Measurements from ENCODE around the gene KIAA1671.

DNA sequence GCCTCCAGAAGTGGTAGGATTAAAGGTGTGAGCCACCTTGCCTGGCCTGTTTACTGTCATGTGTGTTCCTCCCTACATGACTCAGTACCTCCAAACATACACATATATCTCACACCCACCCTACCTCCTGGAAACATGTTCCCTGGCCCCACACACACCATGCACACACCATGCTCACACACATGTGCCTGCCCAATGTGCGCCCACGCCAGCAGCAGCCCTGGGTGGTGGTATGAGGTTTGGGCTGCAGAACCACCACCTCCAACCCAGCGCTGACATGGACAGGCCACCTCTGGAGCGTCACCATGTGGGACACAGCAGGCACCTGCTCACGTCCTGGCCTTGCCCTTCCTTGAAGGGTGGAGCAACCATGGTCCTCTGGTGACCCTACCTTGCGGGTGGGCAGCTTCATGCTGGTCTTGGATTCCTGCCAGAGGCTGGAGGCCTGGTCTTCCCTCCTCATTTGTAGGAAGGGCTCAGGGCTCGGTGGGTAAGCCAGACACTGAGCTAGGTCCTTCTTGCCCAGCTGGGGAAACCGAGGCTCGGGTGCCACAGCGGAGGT lies 37.9 kb downstream of the KIAA1671 start:
- TF ChIP-seq, protein P1, sequence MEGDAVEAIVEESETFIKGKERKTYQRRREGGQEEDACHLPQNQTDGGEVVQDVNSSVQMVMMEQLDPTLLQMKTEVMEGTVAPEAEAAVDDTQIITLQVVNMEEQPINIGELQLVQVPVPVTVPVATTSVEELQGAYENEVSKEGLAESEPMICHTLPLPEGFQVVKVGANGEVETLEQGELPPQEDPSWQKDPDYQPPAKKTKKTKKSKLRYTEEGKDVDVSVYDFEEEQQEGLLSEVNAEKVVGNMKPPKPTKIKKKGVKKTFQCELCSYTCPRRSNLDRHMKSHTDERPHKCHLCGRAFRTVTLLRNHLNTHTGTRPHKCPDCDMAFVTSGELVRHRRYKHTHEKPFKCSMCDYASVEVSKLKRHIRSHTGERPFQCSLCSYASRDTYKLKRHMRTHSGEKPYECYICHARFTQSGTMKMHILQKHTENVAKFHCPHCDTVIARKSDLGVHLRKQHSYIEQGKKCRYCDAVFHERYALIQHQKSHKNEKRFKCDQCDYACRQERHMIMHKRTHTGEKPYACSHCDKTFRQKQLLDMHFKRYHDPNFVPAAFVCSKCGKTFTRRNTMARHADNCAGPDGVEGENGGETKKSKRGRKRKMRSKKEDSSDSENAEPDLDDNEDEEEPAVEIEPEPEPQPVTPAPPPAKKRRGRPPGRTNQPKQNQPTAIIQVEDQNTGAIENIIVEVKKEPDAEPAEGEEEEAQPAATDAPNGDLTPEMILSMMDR (IDR thresholded peaks at IDR 0.05), result no peak
- TF ChIP-seq POLR2A (IDR thresholded peaks at IDR 0.05) (no peak), EP300 (IDR thresholded peaks at IDR 0.05; ENCODE audit: low read depth) (no peak)

Data from transverse colon (tissue), 3 donors.